GM12878 (cell line): Measurements from ENCODE around the gene HBA1. TPM values are rescaled to one million over a fixed set of nuclear protein-coding genes. Genes with fewer than 3 reads are reported as not detected.

ENCODE experiments used
- ATAC-seq: fragments of 200-7000 bp; cut with Tn5 transposase; 3 replicates; pipeline ENCODE4 v1.9.1; 2020; ENCODE audit warnings: mild to moderate bottlenecking, moderate library complexity
- BruUV-seq: library from RNA; stranded (reverse); fragments of 400-500 nt; replicated peaks from 2 replicates; lab custom pipeline; 2021; lab: Mats Ljungman, UMichigan
- CTCF ChIA-PET: fragments of 300-600 bp; sonication (Branson Sonifier 250); formaldehyde crosslinking; extraction: SDS; loops from one replicate; lab custom pipeline; 2021; ENCODE audit warnings: inconsistent platforms; lab: Yijun Ruan, JAX
- POLR2A ChIA-PET: fragments of 350-600 bp; formaldehyde crosslinking; extraction: SDS; loops from one replicate; lab custom pipeline; 2021; ENCODE audit warnings: inconsistent platforms; lab: Charles Lee
- RAD21 ChIA-PET: fragments of 300-600 bp; sonication (Branson Sonifier 250); formaldehyde crosslinking; loops from one replicate; lab custom pipeline; 2023; ENCODE audit warnings: antibody characterized with exemption; ENCODE audit not compliant: unreplicated experiment; lab: Charles Lee
- SMC1A ChIA-PET: fragments of 300-600 bp; sonication (Branson Sonifier 250); formaldehyde crosslinking; loops from one replicate; lab custom pipeline; 2023; ENCODE audit not compliant: unreplicated experiment, uncharacterized antibody; lab: Charles Lee
- DNase-seq: peaks from one replicate; pipeline ENCODE4 v3.0.0-alpha.2; 2011; ENCODE audit warnings: low read depth, low spot score
- FAIRE-seq: peaks from 3 replicates; lab custom pipeline; 2011; peaks lifted over from hg19 to GRCh38; lab: Jason Lieb, UNC
- H2AFZ ChIP-seq: 2 replicates; pipeline ENCODE4 v1.6.0; 2011; ENCODE audit warnings: low read depth, low read length, control low read depth; ENCODE audit not compliant: control insufficient read depth
- H3K27ac ChIP-seq: 2 replicates; pipeline ENCODE4 v1.5.1; 2011; ENCODE audit warnings: control low read depth; ENCODE audit not compliant: control insufficient read depth, insufficient read depth
- H3K27me3 ChIP-seq, 2 experiments: replicated peaks in 1 of 2; 2 replicates each; pipeline versions ENCODE4 v1.6.0 to v1.6.1; 2011; ENCODE audit warnings: low read length in 1 of 2; ENCODE audit not compliant: control insufficient read depth in 2 of 2, insufficient read depth in 2 of 2
- H3K36me3 ChIP-seq, 2 experiments: 2 replicates each; pipeline ENCODE4 v1.5.1; 2011; ENCODE audit warnings: low read length in 1 of 2; ENCODE audit not compliant: control insufficient read depth in 2 of 2, insufficient read depth in 2 of 2
- H3K4me1 ChIP-seq: 2 replicates; pipeline ENCODE4 v1.6.1; 2011; ENCODE audit warnings: mild to moderate bottlenecking, low read length, moderate library complexity, mixed read lengths; ENCODE audit not compliant: control insufficient read depth, insufficient read depth
- H3K4me2 ChIP-seq: 2 replicates; pipeline ENCODE4 v1.6.0; 2011; ENCODE audit warnings: control low read depth; ENCODE audit not compliant: control insufficient read depth, insufficient read depth
- H3K4me3 ChIP-seq: fragments of 200-600 bp; sonication (generic); 2 replicates; pipeline ENCODE4 v1.5.1; 2016
- H3K79me2 ChIP-seq: 2 replicates; pipeline ENCODE4 v1.6.0; 2011; ENCODE audit warnings: low read length; ENCODE audit not compliant: control insufficient read depth, insufficient read depth
- H3K9ac ChIP-seq: 2 replicates; pipeline ENCODE4 v1.8.0; 2011; ENCODE audit warnings: low read length, control low read depth, mixed read lengths; ENCODE audit not compliant: control insufficient read depth, insufficient read depth
- H3K9me3 ChIP-seq: replicated peaks from 3 replicates; pipeline ENCODE4 v1.5.1; 2011; ENCODE audit warnings: mild to moderate bottlenecking, low read length; ENCODE audit not compliant: control insufficient read depth, insufficient read depth
- H4K20me1 ChIP-seq: 2 replicates; pipeline ENCODE4 v1.6.0; 2011; ENCODE audit not compliant: control insufficient read depth, insufficient read depth
- ASH2L ChIP-seq: fragments of 300-600, 200-600 bp; sonication (generic); IDR thresholded peaks from 2 replicates; pipeline ENCODE4 v1.6.1; 2017; ENCODE audit warnings: low read depth, mild to moderate bottlenecking, borderline replicate concordance
- CHD4 ChIP-seq: fragments of 200-600 bp; sonication (generic); IDR thresholded peaks from 2 replicates; pipeline ENCODE4 v1.6.1; 2016; ENCODE audit warnings: mild to moderate bottlenecking
- E2F8 ChIP-seq: fragments of 450-650 bp; IDR thresholded peaks from 2 replicates; pipeline ENCODE4 v1.6.1; 2018; ENCODE audit warnings: mild to moderate bottlenecking, low read depth, moderate library complexity; ENCODE audit not compliant: partially characterized antibody
- ETV6 ChIP-seq, 2 experiments: fragments of 450-650 bp in 1 of 2; IDR thresholded peaks in 1 of 2; conservative IDR thresholded peaks in 1 of 2; 2 replicates each; pipeline ENCODE4 v1.6.1; 2014; ENCODE audit warnings: antibody characterized with exemption in 1 of 2, borderline replicate concordance in 1 of 2, low read depth in 1 of 2, mild to moderate bottlenecking in 1 of 2, moderate library complexity in 1 of 2
- MAX ChIP-seq: IDR thresholded peaks from 2 replicates; pipeline ENCODE4 v1.6.1; 2012; ENCODE audit warnings: low read depth, low read length, improper control_type of control experiment
- MTA2 ChIP-seq: fragments of 450-650 bp; IDR thresholded peaks from 2 replicates; pipeline ENCODE4 v1.6.1; 2016; ENCODE audit warnings: low read depth, mild to moderate bottlenecking, moderate library complexity
- MYB ChIP-seq: fragments of 150-350 bp; IDR thresholded peaks from 2 replicates; pipeline ENCODE4 v1.6.1; 2014; ENCODE audit warnings: mild to moderate bottlenecking, low read depth, low read length, borderline replicate concordance
- NFIC ChIP-seq: IDR thresholded peaks from 2 replicates; pipeline ENCODE4 v1.6.1; 2012; ENCODE audit warnings: low read depth, mild to moderate bottlenecking, inconsistent platforms, low read length, moderate library complexity
- NR2C2 ChIP-seq: IDR thresholded peaks from 2 replicates; pipeline ENCODE4 v1.6.1; 2011; ENCODE audit warnings: borderline replicate concordance, low read depth; ENCODE audit not compliant: control insufficient read depth, insufficient read length
- NRF1 ChIP-seq: conservative IDR thresholded peaks from 2 replicates; pipeline ENCODE4 v1.6.1; 2011; ENCODE audit warnings: mild to moderate bottlenecking, low read depth, low read length, improper control_type of control experiment
- POLR2AphosphoS2 ChIP-seq: IDR thresholded peaks from 2 replicates; pipeline ENCODE4 v1.6.1; 2011; ENCODE audit warnings: low read depth, mild to moderate bottlenecking, low read length, improper control_type of control experiment, moderate library complexity
- RAD21 ChIP-seq: IDR thresholded peaks from 2 replicates; pipeline ENCODE4 v1.6.1; 2011; ENCODE audit warnings: mild to moderate bottlenecking, low read depth, low read length, moderate library complexity; ENCODE audit not compliant: insufficient read depth
- SIX5 ChIP-seq: IDR thresholded peaks from 2 replicates; pipeline ENCODE4 v1.6.1; 2011; ENCODE audit warnings: mild to moderate bottlenecking, low read depth, low read length, moderate library complexity; ENCODE audit not compliant: severe bottlenecking
- SP1 ChIP-seq: IDR thresholded peaks from one replicate; pipeline ENCODE4 v1.6.1; 2011; ENCODE audit warnings: low read depth, low read length
- WRNIP1 ChIP-seq: IDR thresholded peaks from 2 replicates; pipeline ENCODE4 v1.6.1; 2011; ENCODE audit warnings: low read depth, low read length, improper control_type of control experiment, borderline replicate concordance
- ZNF384 ChIP-seq: IDR thresholded peaks from 2 replicates; pipeline ENCODE4 v1.6.1; 2012; ENCODE audit warnings: low read depth, mild to moderate bottlenecking, low read length, improper control_type of control experiment, borderline replicate concordance
- ZNF592 ChIP-seq: fragments of 450-650 bp; IDR thresholded peaks from 2 replicates; pipeline ENCODE4 v1.6.1; 2017; ENCODE audit warnings: mild to moderate bottlenecking, moderate library complexity
- WGBS: methylation state at CpG from one replicate; pipeline ENCODE4 v1.1.6; 2016; ENCODE audit warnings: low lambda C conversion rate; ENCODE audit not compliant: insufficient replicate concordance, insufficient coverage; ENCODE audit errors: missing lambda C conversion rate; 5-methylcytosine and 5-hydroxymethylcytosine counted together
- in situ Hi-C: fragments of 300-500 bp; cut with MboI; formaldehyde crosslinking; loops from 9 replicates; pipeline ENCODE4 v1.14.3; 2018; ENCODE audit warnings: mixed read lengths
- intact Hi-C: fragments of 100-400 bp; cut with micrococcal nuclease; formaldehyde crosslinking; loops from one replicate; pipeline ENCODE4 v1.14.2; 2022; ENCODE audit not compliant: unreplicated experiment
- polyA plus RNA-seq, 11 experiments: library from polyadenylated mRNA; depleted of rRNA in 4 of 11; unstranded in 6 of 11; stranded (reverse) in 5 of 11; fragments of >200 nt; fragmentation: Nextera tagmentation in 4 of 11; fragmentation: Illumina TruSeq in 1 of 11; extraction: Ambion mirVana in 4 of 11; extraction: Trizol in 1 of 11; gene quantifications; 1 replicate in 1 of 11; 2 replicates in 10 of 11; pipeline versions ENCODE4 v1.2.1 to v1.2.3, GENCODE V29; 2011 to 2016; ENCODE audit warnings: inconsistent platforms in 2 of 11, missing spikeins in 2 of 11, low read depth in 1 of 11
- total RNA-seq, 4 experiments: library from RNA; depleted of rRNA in 3 of 4; stranded (reverse); fragments of >200 nt in 3 of 4; fragmentation: Illumina TruSeq in 1 of 4; extraction: Trizol in 1 of 4; gene quantifications; 2 replicates each; pipeline versions ENCODE4 v1.2.1 to v1.2.3, GENCODE V29; 2013 to 2021

HBA1 gene
- total and polyA plus RNA-seq, 10 of the 15 experiments (the other 5 are each of a cell fraction or from before 2014, with no cell fraction given): 0.28 to 3.5 (median 0.83) TPM; not detected in 5

GRCh38 chr16:193441-193840, 17.0 kb downstream of the HBA1 start:
- H3K36me3 ChIP-seq: peaks cover 19 to 25% of the 10 kb centered on the region in 2 experiments
- H3K4me1 ChIP-seq: no peaks in the 10 kb centered on the region
- H3K9ac ChIP-seq: no peak overlapping the region
- H3K27me3 ChIP-seq: no peaks in the 10 kb centered on the region
- ChIA-PET RAD21 (no interaction called here), CTCF (interaction anchor here (1.0 kb wide), 1 partner anchor 86 kb away, joined by 3 read pairs; no protein-coding TSS in a partner anchor), SMC1A (no interaction called here), POLR2A (interaction anchor here (1.0 kb wide), 1 partner anchor 8 kb away, joined by 3 read pairs; no protein-coding TSS in a partner anchor)
- H3K4me3 ChIP-seq: no peak overlapping the region
- H3K27ac ChIP-seq: no peak overlapping the region
- no TSS peak for BruUV-seq
- H4K20me1 ChIP-seq: no peaks in the 10 kb centered on the region
- DNase-seq: no peak
- no peak for ATAC-seq
- H2AFZ ChIP-seq: no peak overlapping the region
- no peak for FAIRE-seq
- no peak overlapping the region for H3K4me2 ChIP-seq
- WGBS: 98% methylated on average over 13 of the region's 15 CpGs
- intact Hi-C loops (no loop called here), in situ Hi-C loops (no loop called here)
- no peaks in the 10 kb centered on the region for H3K79me2 ChIP-seq
- TF ChIP-seq E2F8: no peak
- no peak for TF ChIP-seq NFIC
- TF ChIP-seq ZNF592: no peak
- TF ChIP-seq NR2C2: no peak
- TF ChIP-seq ZNF384: no peak
- no peak for TF ChIP-seq ETV6 (conservative IDR thresholded peaks at IDR 0.05 in 1 of 2, IDR thresholded peaks at IDR 0.05 in 1 of 2; ENCODE audit: borderline replicate concordance in 1 of 2, low read depth in 1 of 2)
- no peak for TF ChIP-seq CHD4
- no peak for TF ChIP-seq RAD21
- no peak for TF ChIP-seq ASH2L
- TF ChIP-seq SP1: no peak
- TF ChIP-seq POLR2AphosphoS2: no peak
- TF ChIP-seq NRF1: no peak
- no peak for TF ChIP-seq MAX
- TF ChIP-seq SIX5: no peak
- no peak for TF ChIP-seq MYB
- TF ChIP-seq WRNIP1: no peak
- TF ChIP-seq MTA2: no peak
- H3K9me3 ChIP-seq: no peaks in the 10 kb centered on the region
